ENCODE results near the gene CIB4.

GRCh38 chr2:26640331-26640745 lies 828 bp downstream of the CIB4 start:
- TF ChIP-seq RARB (CRISPR knock-in tag; IDR thresholded peaks at IDR 0.05) (no peak), ZNF565 (CRISPR knock-in tag; conservative IDR thresholded peaks at IDR 0.05; ENCODE audit: low read depth) (no peak), ZNF70 (CRISPR knock-in tag; IDR thresholded peaks at IDR 0.05) (no peak), OSR1 (CRISPR knock-in tag; IDR thresholded peaks at IDR 0.05) (no peak), SNAI2 (CRISPR knock-in tag; IDR thresholded peaks at IDR 0.05) (no peak), TOX (CRISPR knock-in tag; IDR thresholded peaks at IDR 0.05; ENCODE audit: borderline replicate concordance) (no peak), ZC3H10 (CRISPR knock-in tag; IDR thresholded peaks at IDR 0.05) (no peak)
- TF ChIP-seq, protein P1, sequence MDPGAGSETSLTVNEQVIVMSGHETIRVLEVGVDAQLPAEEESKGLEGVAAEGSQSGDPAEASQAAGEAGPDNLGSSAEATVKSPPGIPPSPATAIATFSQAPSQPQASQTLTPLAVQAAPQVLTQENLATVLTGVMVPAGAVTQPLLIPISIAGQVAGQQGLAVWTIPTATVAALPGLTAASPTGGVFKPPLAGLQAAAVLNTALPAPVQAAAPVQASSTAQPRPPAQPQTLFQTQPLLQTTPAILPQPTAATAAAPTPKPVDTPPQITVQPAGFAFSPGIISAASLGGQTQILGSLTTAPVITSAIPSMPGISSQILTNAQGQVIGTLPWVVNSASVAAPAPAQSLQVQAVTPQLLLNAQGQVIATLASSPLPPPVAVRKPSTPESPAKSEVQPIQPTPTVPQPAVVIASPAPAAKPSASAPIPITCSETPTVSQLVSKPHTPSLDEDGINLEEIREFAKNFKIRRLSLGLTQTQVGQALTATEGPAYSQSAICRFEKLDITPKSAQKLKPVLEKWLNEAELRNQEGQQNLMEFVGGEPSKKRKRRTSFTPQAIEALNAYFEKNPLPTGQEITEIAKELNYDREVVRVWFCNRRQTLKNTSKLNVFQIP (CRISPR knock-in tag; IDR thresholded peaks at IDR 0.05; ENCODE audit: borderline replicate concordance, low read depth): no peak
- TF ChIP-seq, protein P2, sequence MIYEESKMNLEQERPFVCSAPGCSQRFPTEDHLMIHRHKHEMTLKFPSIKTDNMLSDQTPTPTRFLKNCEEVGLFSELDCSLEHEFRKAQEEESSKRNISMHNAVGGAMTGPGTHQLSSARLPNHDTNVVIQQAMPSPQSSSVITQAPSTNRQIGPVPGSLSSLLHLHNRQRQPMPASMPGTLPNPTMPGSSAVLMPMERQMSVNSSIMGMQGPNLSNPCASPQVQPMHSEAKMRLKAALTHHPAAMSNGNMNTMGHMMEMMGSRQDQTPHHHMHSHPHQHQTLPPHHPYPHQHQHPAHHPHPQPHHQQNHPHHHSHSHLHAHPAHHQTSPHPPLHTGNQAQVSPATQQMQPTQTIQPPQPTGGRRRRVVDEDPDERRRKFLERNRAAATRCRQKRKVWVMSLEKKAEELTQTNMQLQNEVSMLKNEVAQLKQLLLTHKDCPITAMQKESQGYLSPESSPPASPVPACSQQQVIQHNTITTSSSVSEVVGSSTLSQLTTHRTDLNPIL (CRISPR knock-in tag; IDR thresholded peaks at IDR 0.05; ENCODE audit: low read depth): no peak

Data from SK-N-SH treated with all-trans-retinoic acid at 6 μM for 48 hours (cell line).